ENCODE measurements around the gene ACADM.
A peak's percentile ranks its signal among the peaks of the same experiment; 100 is the strongest.
"Not testable (repeated sequence)": the region's sequence is repeated elsewhere in the genome, so short reads cannot be mapped to it uniquely, and the experiment has no call there.

Gene ACADM

GRCh38 chr1:75771978-75772377, 47.5 kb downstream of the ACADM start:
- no peak overlapping the region for H3K27ac ChIP-seq (ENCODE audit: low read length)
- no peaks in the 10 kb centered on the region for H3K4me1 ChIP-seq (ENCODE audit: control insufficient read depth, insufficient read depth, low read length)
- no peaks in the 10 kb centered on the region for H3K36me3 ChIP-seq (ENCODE audit: control insufficient read depth, insufficient read depth, low read length)
- H3K27me3 ChIP-seq (ENCODE audit: control insufficient read depth, insufficient read depth, low read length): no peaks in the 10 kb centered on the region
- DNase-seq (ENCODE audit: low read depth, low spot score): no peak
- H3K4me3 ChIP-seq (ENCODE audit: low read length): no peak overlapping the region
- WGBS (ENCODE audit: insufficient coverage, insufficient read length): no CpG with 5 or more reads among the region's 3 CpGs
- H3K9me3 ChIP-seq (ENCODE audit: control insufficient read depth, insufficient read depth, low read length): no peaks in the 10 kb centered on the region

GRCh38 chr1:75777812-75778211, 53.3 kb downstream of the ACADM start:
- not testable (repeated sequence) for H3K4me3 ChIP-seq (ENCODE audit: low read length); DNase-seq (ENCODE audit: low read depth, low spot score); H3K27me3 ChIP-seq (ENCODE audit: control insufficient read depth, insufficient read depth, low read length); H3K9me3 ChIP-seq (ENCODE audit: control insufficient read depth, insufficient read depth, low read length); H3K36me3 ChIP-seq (ENCODE audit: control insufficient read depth, insufficient read depth, low read length); H3K4me1 ChIP-seq (ENCODE audit: control insufficient read depth, insufficient read depth, low read length); H3K27ac ChIP-seq (ENCODE audit: low read length)
- WGBS (ENCODE audit: insufficient coverage, insufficient read length): no CpG with 5 or more reads among the region's 4 CpGs

- H3K4me3 ChIP-seq (ENCODE audit: low read length); H3K9me3 ChIP-seq (ENCODE audit: control insufficient read depth, insufficient read depth, low read length); H3K4me1 ChIP-seq (ENCODE audit: control insufficient read depth, insufficient read depth, low read length); H3K36me3 ChIP-seq (ENCODE audit: control insufficient read depth, insufficient read depth, low read length); DNase-seq (ENCODE audit: low read depth, low spot score); H3K27me3 ChIP-seq (ENCODE audit: control insufficient read depth, insufficient read depth, low read length); H3K27ac ChIP-seq (ENCODE audit: low read length): not testable (repeated sequence)
- WGBS (ENCODE audit: insufficient coverage, insufficient read length): 100% methylated on average over 2 of the region's 5 CpGs
These were observed 54.2 kb downstream of the ACADM start for GRCh38 chr1:75778694-75779093.

DNA sequence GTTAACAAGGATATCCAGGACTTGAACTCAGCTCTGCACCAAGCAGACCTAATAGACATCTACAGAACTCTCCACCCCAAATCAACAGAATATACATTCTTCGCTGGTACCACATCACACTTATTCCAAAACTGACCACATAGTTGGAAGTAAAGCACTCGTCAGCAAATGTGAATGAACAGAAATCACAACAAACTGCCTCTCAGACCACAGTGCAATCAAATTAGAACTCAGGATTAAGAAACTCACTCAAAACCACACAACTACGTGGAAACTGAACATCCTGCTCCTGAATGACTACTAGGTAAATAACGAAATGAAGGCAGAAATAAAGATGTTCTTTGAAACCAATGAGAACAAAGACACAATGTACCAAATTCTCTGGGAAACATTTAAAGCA, 55.7 kb downstream of the ACADM start:
- not testable (repeated sequence) for DNase-seq (ENCODE audit: low read depth, low spot score); H3K4me1 ChIP-seq (ENCODE audit: control insufficient read depth, insufficient read depth, low read length); H3K27me3 ChIP-seq (ENCODE audit: control insufficient read depth, insufficient read depth, low read length); H3K4me3 ChIP-seq (ENCODE audit: low read length); H3K36me3 ChIP-seq (ENCODE audit: control insufficient read depth, insufficient read depth, low read length); H3K27ac ChIP-seq (ENCODE audit: low read length); H3K9me3 ChIP-seq (ENCODE audit: control insufficient read depth, insufficient read depth, low read length)
- WGBS (ENCODE audit: insufficient coverage, insufficient read length): no CpG with 5 or more reads among the region's 4 CpGs

DNA sequence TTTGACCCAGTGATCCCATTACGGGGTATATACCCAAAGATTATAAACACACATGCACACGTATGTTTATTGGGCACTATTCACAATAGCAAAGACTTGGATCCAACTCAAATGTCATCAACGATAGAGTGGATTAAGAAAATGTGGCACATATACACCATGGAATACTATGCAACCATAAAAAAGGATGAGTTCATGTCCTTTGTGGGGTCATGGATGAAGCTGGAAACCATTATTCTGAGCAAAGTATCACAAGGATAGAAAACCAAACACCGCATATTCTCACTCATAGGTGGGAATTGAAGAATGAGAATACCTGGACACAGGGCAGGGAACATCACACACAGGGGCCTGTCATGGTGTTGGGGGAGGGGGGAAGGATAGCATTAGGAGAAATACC, 59.4 kb downstream of the ACADM start:
- not testable (repeated sequence) for H3K4me3 ChIP-seq (ENCODE audit: low read length); DNase-seq (ENCODE audit: low read depth, low spot score); H3K4me1 ChIP-seq (ENCODE audit: control insufficient read depth, insufficient read depth, low read length); H3K27ac ChIP-seq (ENCODE audit: low read length); H3K36me3 ChIP-seq (ENCODE audit: control insufficient read depth, insufficient read depth, low read length); H3K27me3 ChIP-seq (ENCODE audit: control insufficient read depth, insufficient read depth, low read length); H3K9me3 ChIP-seq (ENCODE audit: control insufficient read depth, insufficient read depth, low read length)
- WGBS (ENCODE audit: insufficient coverage, insufficient read length): no CpG with 5 or more reads among the region's 4 CpGs

DNA sequence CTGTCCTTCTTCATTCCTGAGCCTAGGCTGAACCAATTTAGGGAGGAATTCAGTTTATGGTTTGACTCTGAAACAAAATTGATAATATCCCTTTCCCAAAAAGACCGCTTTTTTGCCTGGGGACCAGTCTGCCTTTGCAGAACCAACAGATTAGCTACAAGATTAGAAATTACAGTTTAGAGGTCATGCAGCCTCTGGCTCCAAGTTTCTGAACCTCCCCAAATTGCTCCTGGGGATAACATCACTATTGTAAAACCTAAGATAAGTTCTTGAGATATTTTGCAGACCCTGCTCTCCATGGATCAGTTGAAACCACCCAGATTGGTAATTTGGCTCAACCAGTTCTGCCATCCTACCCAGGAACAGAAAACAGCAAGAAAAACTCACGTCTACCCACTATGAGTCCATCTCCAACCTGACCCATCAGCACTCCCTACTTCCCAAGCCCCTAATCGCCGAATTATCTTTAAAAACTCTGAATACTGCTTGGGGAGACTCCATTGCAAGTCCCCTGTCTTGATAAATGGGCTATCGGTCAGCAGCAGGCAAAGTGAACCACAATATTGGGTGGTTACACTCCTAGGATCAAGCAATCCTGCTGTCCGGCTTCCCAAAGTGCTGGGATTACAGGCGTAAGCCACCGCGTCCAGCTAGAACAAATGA, 60.9 kb downstream of the ACADM start:
- no CpG with 5 or more reads among the region's 9 CpGs for WGBS (ENCODE audit: insufficient coverage, insufficient read length)
- H3K4me1 ChIP-seq (ENCODE audit: control insufficient read depth, insufficient read depth, low read length): peaks cover 2% of the 10 kb centered on the region; the same call in 1 of the 2 replicates
- no peaks in the 10 kb centered on the region for H3K9me3 ChIP-seq (ENCODE audit: control insufficient read depth, insufficient read depth, low read length)
- H3K36me3 ChIP-seq (ENCODE audit: control insufficient read depth, insufficient read depth, low read length): peaks cover 2% of the 10 kb centered on the region; the same call in 1 of the 2 replicates
- DNase-seq (ENCODE audit: low read depth, low spot score): no peak
- H3K4me3 ChIP-seq (ENCODE audit: low read length): peak overlapping the region; percentile 80; the same call in 1 of the 2 replicates
- no peak overlapping the region for H3K27ac ChIP-seq (ENCODE audit: low read length)
- H3K27me3 ChIP-seq (ENCODE audit: control insufficient read depth, insufficient read depth, low read length): no peaks in the 10 kb centered on the region

DNA sequence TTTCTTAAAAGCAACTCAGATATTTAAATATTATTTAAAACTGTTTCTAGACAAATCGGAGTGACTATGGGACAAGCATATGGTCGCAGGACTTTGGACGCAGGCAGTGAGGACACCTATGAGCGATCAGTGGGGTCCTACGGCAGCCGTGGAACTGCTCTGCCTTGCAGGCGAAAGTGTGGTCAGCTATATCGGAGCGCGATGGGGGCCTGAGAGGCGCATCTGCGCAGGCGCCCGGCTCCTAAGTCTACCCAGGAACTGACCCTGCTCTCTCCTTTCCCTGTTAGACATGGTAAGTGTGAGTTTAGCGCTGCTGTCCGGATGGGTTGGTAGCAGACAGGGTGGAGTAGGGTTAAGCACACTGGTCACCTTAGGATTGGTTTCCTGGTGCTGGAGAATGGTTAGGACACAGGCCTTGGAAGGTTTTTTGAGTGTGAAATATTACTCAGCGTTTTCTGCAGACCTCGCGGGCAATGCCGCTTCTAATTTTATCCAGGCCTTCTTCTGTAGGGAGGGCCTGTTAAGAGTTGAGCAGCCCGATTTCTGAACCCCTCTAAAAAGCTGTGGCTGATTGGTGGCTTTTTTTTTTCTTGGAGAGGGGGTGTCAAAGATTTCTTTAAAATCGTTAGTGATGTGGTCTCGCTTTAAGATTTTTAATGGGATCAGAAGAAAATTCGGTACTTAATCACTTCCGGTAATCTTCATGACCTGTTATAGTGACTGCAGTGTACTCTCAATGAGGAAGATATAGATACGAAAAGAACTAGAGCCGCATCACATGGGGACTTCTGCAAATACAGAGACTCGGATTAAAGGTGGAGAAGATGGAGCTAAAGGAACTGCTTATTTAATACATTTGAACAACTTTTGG, 61.7 kb downstream of the ACADM start, which contains the start of gene RABGGTB:
RABGGTB (plus strand) TSS at position 274 of the 871 bp plus-strand sequence; CDS start at position 290, 16 bp downstream.
- peak; percentile 92 for DNase-seq (ENCODE audit: low read depth, low spot score)
- no CpG with 5 or more reads among the region's 28 CpGs for WGBS (ENCODE audit: insufficient coverage, insufficient read length)
- Histone ChIP-seq H3K36me3 (ENCODE audit: control insufficient read depth, insufficient read depth, low read length) (peaks cover 8% of the 10 kb centered on the region; the same call in 1 of the 2 replicates), H3K27me3 (ENCODE audit: control insufficient read depth, insufficient read depth, low read length) (no peaks in the 10 kb centered on the region), H3K27ac (ENCODE audit: low read length) (no peak within 1 kb of the TSS), H3K4me1 (ENCODE audit: control insufficient read depth, insufficient read depth, low read length) (peaks cover 2% of the 10 kb centered on the region; the same call in 1 of the 2 replicates), H3K4me3 (ENCODE audit: low read length) (peak within 1 kb of the TSS; percentile 80; the same call in 1 of the 2 replicates), H3K9me3 (ENCODE audit: control insufficient read depth, insufficient read depth, low read length) (no peaks in the 10 kb centered on the region)

DNA sequence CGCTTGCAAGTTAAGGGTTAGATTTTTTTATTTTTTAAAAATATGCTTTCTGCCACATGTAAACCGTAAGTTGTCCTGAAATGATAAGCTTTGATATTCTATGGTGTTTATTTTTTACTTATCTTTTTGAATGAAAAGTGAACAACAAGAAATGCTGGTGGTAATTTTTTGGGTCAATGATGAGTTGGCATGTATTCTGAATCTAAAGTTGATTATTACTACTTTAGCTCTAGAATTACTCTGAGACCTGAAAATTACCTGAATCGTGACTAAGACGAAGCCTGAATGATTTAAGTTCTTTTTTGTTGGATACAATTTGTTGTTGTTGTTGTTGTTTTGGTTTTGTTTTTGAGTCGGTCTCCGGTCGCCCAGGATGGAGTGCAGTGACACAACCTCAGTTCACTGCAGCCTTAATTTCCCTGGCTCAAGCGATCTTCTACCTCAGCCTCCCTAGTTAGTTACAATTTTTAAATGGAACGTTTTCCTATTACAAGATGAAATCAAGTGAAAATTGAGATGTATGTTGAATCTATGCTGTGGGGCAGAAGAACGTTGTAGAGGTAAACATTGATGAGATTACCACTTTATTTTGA, 62.5 kb downstream of the ACADM start:
- DNase-seq (ENCODE audit: low read depth, low spot score): no peak
- WGBS (ENCODE audit: insufficient coverage, insufficient read length): no CpG with 5 or more reads among the region's 10 CpGs
- Histone ChIP-seq H3K27ac (ENCODE audit: low read length) (no peak overlapping the region), H3K9me3 (ENCODE audit: control insufficient read depth, insufficient read depth, low read length) (no peaks in the 10 kb centered on the region), H3K27me3 (ENCODE audit: control insufficient read depth, insufficient read depth, low read length) (no peaks in the 10 kb centered on the region), H3K4me1 (ENCODE audit: control insufficient read depth, insufficient read depth, low read length) (peaks cover 2% of the 10 kb centered on the region; the same call in 1 of the 2 replicates), H3K4me3 (ENCODE audit: low read length) (peak overlapping the region; percentile 80; the same call in 1 of the 2 replicates), H3K36me3 (ENCODE audit: control insufficient read depth, insufficient read depth, low read length) (peaks cover 8% of the 10 kb centered on the region; the same call in 1 of the 2 replicates)

GRCh38 chr1:75787524-75787923, 63.0 kb downstream of the ACADM start:
- Histone ChIP-seq H3K4me3 (ENCODE audit: low read length) (peak overlapping the region; percentile 80; the same call in 1 of the 2 replicates), H3K36me3 (ENCODE audit: control insufficient read depth, insufficient read depth, low read length) (peaks cover 11% of the 10 kb centered on the region; the same call in 1 of the 2 replicates), H3K9me3 (ENCODE audit: control insufficient read depth, insufficient read depth, low read length) (no peaks in the 10 kb centered on the region), H3K27ac (ENCODE audit: low read length) (no peak overlapping the region), H3K4me1 (ENCODE audit: control insufficient read depth, insufficient read depth, low read length) (peaks cover 2% of the 10 kb centered on the region; the same call in 1 of the 2 replicates), H3K27me3 (ENCODE audit: control insufficient read depth, insufficient read depth, low read length) (no peaks in the 10 kb centered on the region)
- DNase-seq (ENCODE audit: low read depth, low spot score): no peak
- WGBS (ENCODE audit: insufficient coverage, insufficient read length): 100% methylated on average over 1 of the region's 4 CpGs

DNA sequence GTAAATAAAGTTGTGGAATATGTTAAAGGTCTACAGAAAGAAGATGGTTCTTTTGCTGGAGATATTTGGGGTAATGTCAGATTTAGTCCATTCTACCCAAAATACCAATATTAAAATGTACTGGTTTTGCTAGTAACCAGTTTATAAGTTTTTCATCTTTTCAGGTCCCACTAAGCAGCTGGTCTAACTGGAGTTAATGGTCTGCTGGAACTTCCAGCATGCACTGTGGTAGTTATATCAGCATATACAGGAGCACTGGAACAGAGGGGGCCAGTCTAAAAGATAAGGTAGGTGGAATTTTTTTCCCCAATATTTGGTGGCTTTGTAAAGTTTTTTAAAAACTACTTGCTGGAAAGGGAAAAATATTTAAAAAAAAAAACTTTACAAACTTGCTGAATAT, 65.5 kb downstream of the ACADM start:
- DNase-seq (ENCODE audit: low read depth, low spot score): no peak
- Histone ChIP-seq H3K4me3 (ENCODE audit: low read length) (no peak overlapping the region), H3K27ac (ENCODE audit: low read length) (no peak overlapping the region), H3K36me3 (ENCODE audit: control insufficient read depth, insufficient read depth, low read length) (peaks cover 14% of the 10 kb centered on the region; the same call in 1 of the 2 replicates), H3K4me1 (ENCODE audit: control insufficient read depth, insufficient read depth, low read length) (peaks cover 2% of the 10 kb centered on the region; the same call in 1 of the 2 replicates), H3K9me3 (ENCODE audit: control insufficient read depth, insufficient read depth, low read length) (no peaks in the 10 kb centered on the region), H3K27me3 (ENCODE audit: control insufficient read depth, insufficient read depth, low read length) (no peaks in the 10 kb centered on the region)
